GM12878 (cell line): Measurements from ENCODE around the gene MYBPC2. TPM values are rescaled to one million over a fixed set of nuclear protein-coding genes. Genes with fewer than 3 reads are reported as not detected.

ENCODE experiments used
- ATF3 ChIP-seq: IDR thresholded peaks from 2 replicates; pipeline ENCODE4 v1.6.1; 2011; ENCODE audit warnings: low read depth, mild to moderate bottlenecking, low read length, moderate library complexity, borderline replicate concordance; ENCODE audit errors: extremely low read depth
- BACH1 ChIP-seq: fragments of 450-650 bp; IDR thresholded peaks from 2 replicates; pipeline ENCODE4 v1.6.1; 2017; ENCODE audit warnings: mild to moderate bottlenecking, borderline replicate concordance
- BMI1 ChIP-seq: fragments of 450-650 bp; IDR thresholded peaks from 2 replicates; pipeline ENCODE4 v1.6.1; 2016; ENCODE audit warnings: mild to moderate bottlenecking, moderate library complexity, borderline replicate concordance
- FOXK2 ChIP-seq: fragments of 450-650 bp; IDR thresholded peaks from 2 replicates; pipeline ENCODE4 v1.6.1; 2017; ENCODE audit warnings: mild to moderate bottlenecking, moderate library complexity
- LARP7 ChIP-seq: fragments of 450-650 bp; IDR thresholded peaks from 2 replicates; pipeline ENCODE4 v1.6.1; 2017; ENCODE audit warnings: mild to moderate bottlenecking
- MTA2 ChIP-seq: fragments of 450-650 bp; IDR thresholded peaks from 2 replicates; pipeline ENCODE4 v1.6.1; 2016; ENCODE audit warnings: low read depth, mild to moderate bottlenecking, moderate library complexity
- MYC ChIP-seq: IDR thresholded peaks from 2 replicates; pipeline ENCODE4 v1.6.1; 2011; ENCODE audit warnings: mild to moderate bottlenecking, low read length, moderate library complexity, inconsistent platforms; ENCODE audit not compliant: insufficient read depth, insufficient replicate concordance, insufficient read length, severe bottlenecking
- NBN ChIP-seq: fragments of 450-650 bp; IDR thresholded peaks from 2 replicates; pipeline ENCODE4 v1.6.1; 2016
- NFIC ChIP-seq: IDR thresholded peaks from 2 replicates; pipeline ENCODE4 v1.6.1; 2012; ENCODE audit warnings: low read depth, mild to moderate bottlenecking, inconsistent platforms, low read length, moderate library complexity
- PML ChIP-seq: IDR thresholded peaks from 2 replicates; pipeline ENCODE4 v1.6.1; 2012; ENCODE audit warnings: low read length, inconsistent platforms
- RAD21 ChIP-seq: IDR thresholded peaks from 2 replicates; pipeline ENCODE4 v1.6.1; 2011; ENCODE audit warnings: mild to moderate bottlenecking, low read depth, low read length, moderate library complexity; ENCODE audit not compliant: insufficient read depth
- RBBP5 ChIP-seq: fragments of 200-600 bp; sonication (generic); conservative IDR thresholded peaks from 2 replicates; pipeline ENCODE4 v1.6.1; 2016
- RCOR1 ChIP-seq: conservative IDR thresholded peaks from 2 replicates; pipeline ENCODE4 v1.6.1; 2012; ENCODE audit warnings: low read depth, low read length, improper control_type of control experiment
- RELB ChIP-seq: fragments of 450-650 bp; IDR thresholded peaks from 2 replicates; pipeline ENCODE4 v1.6.1; 2017; ENCODE audit warnings: low read depth, mild to moderate bottlenecking, moderate library complexity
- REST ChIP-seq: IDR thresholded peaks from 2 replicates; pipeline ENCODE4 v1.6.1; 2012; ENCODE audit warnings: mild to moderate bottlenecking, low read depth, low read length
- SKIL ChIP-seq: fragments of 450-650 bp; IDR thresholded peaks from 2 replicates; pipeline ENCODE4 v1.6.1; 2017; ENCODE audit warnings: mild to moderate bottlenecking, low read depth, inconsistent platforms; ENCODE audit not compliant: poor library complexity, severe bottlenecking
- SMAD5 ChIP-seq: IDR thresholded peaks from 2 replicates; pipeline ENCODE4 v1.6.1; 2016; ENCODE audit warnings: antibody characterized with exemption, low read depth
- SMARCA5 ChIP-seq: fragments of 450-650 bp; IDR thresholded peaks from 2 replicates; pipeline ENCODE4 v1.6.1; 2017; ENCODE audit warnings: mild to moderate bottlenecking
- SPI1 ChIP-seq: IDR thresholded peaks from 2 replicates; pipeline ENCODE4 v1.6.1; 2011; ENCODE audit warnings: low read depth, mild to moderate bottlenecking, low read length, moderate library complexity, borderline replicate concordance; ENCODE audit not compliant: insufficient read depth
- USF2 ChIP-seq: IDR thresholded peaks from 2 replicates; pipeline ENCODE4 v1.6.1; 2011; ENCODE audit warnings: low read depth, low read length, improper control_type of control experiment, borderline replicate concordance
- ZBED1 ChIP-seq: IDR thresholded peaks from 2 replicates; pipeline ENCODE4 v1.6.1; 2016; ENCODE audit warnings: borderline replicate concordance
- ZNF622 ChIP-seq: fragments of 450-650 bp; IDR thresholded peaks from 2 replicates; pipeline ENCODE4 v1.6.1; 2017; ENCODE audit warnings: mild to moderate bottlenecking, inconsistent platforms
- ZSCAN29 ChIP-seq: fragments of 450-650 bp; IDR thresholded peaks from 2 replicates; pipeline ENCODE4 v1.6.1; 2017; ENCODE audit warnings: mild to moderate bottlenecking, moderate library complexity
- polyA plus RNA-seq, 11 experiments: library from polyadenylated mRNA; depleted of rRNA in 4 of 11; unstranded in 6 of 11; stranded (reverse) in 5 of 11; fragments of >200 nt; fragmentation: Nextera tagmentation in 4 of 11; fragmentation: Illumina TruSeq in 1 of 11; extraction: Ambion mirVana in 4 of 11; extraction: Trizol in 1 of 11; gene quantifications; 1 replicate in 1 of 11; 2 replicates in 10 of 11; pipeline versions ENCODE4 v1.2.1 to v1.2.3, GENCODE V29; 2011 to 2016; ENCODE audit warnings: inconsistent platforms in 2 of 11, missing spikeins in 2 of 11, low read depth in 1 of 11
- total RNA-seq, 4 experiments: library from RNA; depleted of rRNA in 3 of 4; stranded (reverse); fragments of >200 nt in 3 of 4; fragmentation: Illumina TruSeq in 1 of 4; extraction: Trizol in 1 of 4; gene quantifications; 2 replicates each; pipeline versions ENCODE4 v1.2.1 to v1.2.3, GENCODE V29; 2013 to 2021

Gene MYBPC2
- total and polyA plus RNA-seq, 10 of the 15 experiments (the other 5 are each of a cell fraction or from before 2014, with no cell fraction given) = 0.09 to 2.6 (median 0.61) TPM

GRCh38 chr19:50476224-50476906, 43.7 kb downstream of the MYBPC2 start, which contains the start of the genes EMC10 and GARIN5A (continued):
- TF ChIP-seq PML = peak; percentile 76; the same call in 1 of the 2 replicates
- TF ChIP-seq ZBED1 = no peak
- TF ChIP-seq SMAD5 = peak; percentile 85; the same call in 1 of the 2 replicates
- no peak for TF ChIP-seq RCOR1
- no peak for TF ChIP-seq SPI1
- no peak for TF ChIP-seq RBBP5
- no peak for TF ChIP-seq USF2
- no peak for TF ChIP-seq MTA2
- no peak for TF ChIP-seq BMI1
- TF ChIP-seq RELB = peak; percentile 37; the same call in 1 of the 2 replicates
- TF ChIP-seq NFIC = no peak
- no peak for TF ChIP-seq ZNF622
- TF ChIP-seq NBN = peak; percentile 100
- TF ChIP-seq MYC = peak; percentile 33
- no peak for TF ChIP-seq FOXK2
- TF ChIP-seq SMARCA5 = peak; percentile 5; the same call in 1 of the 2 replicates
- TF ChIP-seq LARP7 = peak; percentile 35; the same call in 1 of the 2 replicates
- no peak for TF ChIP-seq REST
- TF ChIP-seq ZSCAN29 = no peak
- TF ChIP-seq ATF3 = no peak
- TF ChIP-seq SKIL = no peak
- peak; percentile 34; the same call in 1 of the 2 replicates for TF ChIP-seq BACH1
- TF ChIP-seq RAD21 = no peak
